HepG2 (cell line): ENCODE data around the gene SEPHS2. TPM values are rescaled to one million over a fixed set of nuclear protein-coding genes. Genes with fewer than 3 reads are reported as not detected.

ENCODE experiments used
- FOXA3 ChIP-seq: IDR thresholded peaks from 2 replicates; pipeline ENCODE4 v1.6.1; 2016; ENCODE audit warnings: missing genetic modification reagents, missing compliant biosample characterization
- HMGXB4 ChIP-seq, 2 experiments: sonication (generic) in 1 of 2; formaldehyde crosslinking in 1 of 2; IDR thresholded peaks; 2 replicates each; pipeline versions ENCODE4 v1.4.0 to v1.6.1; 2018 to 2020; ENCODE audit warnings: missing genetic modification reagents in 2 of 2, borderline replicate concordance in 1 of 2, low read depth in 1 of 2, mild to moderate bottlenecking in 1 of 2, missing biosample characterization in 1 of 2
- MXD4 ChIP-seq: IDR thresholded peaks from 2 replicates; pipeline ENCODE4 v1.6.1; 2016; ENCODE audit warnings: mild to moderate bottlenecking, missing biosample characterization, missing genetic modification reagents
- SKI ChIP-seq: fragments of 450-650 bp; IDR thresholded peaks from one replicate; pipeline ENCODE4 v1.6.1; 2018; ENCODE audit warnings: mild to moderate bottlenecking; ENCODE audit not compliant: partially characterized antibody
- ZC3H13 ChIP-seq: sonication (generic); formaldehyde crosslinking; IDR thresholded peaks from 2 replicates; pipeline ENCODE4 v1.8.1; 2023; ENCODE audit warnings: mild to moderate bottlenecking, missing genetic modification reagents, moderate library complexity
- ZFP90 ChIP-seq: sonication (generic); formaldehyde crosslinking; IDR thresholded peaks from 2 replicates; pipeline ENCODE4 v1.8.0; 2022; ENCODE audit warnings: missing genetic modification reagents, mild to moderate bottlenecking, inconsistent platforms, borderline replicate concordance
- ZNF276 ChIP-seq: sonication (generic); formaldehyde crosslinking; IDR thresholded peaks from 2 replicates; pipeline ENCODE4 v1.4.0; 2020; ENCODE audit warnings: mild to moderate bottlenecking, low read depth, missing genetic modification reagents
- ZNF749 ChIP-seq: sonication (generic); formaldehyde crosslinking; IDR thresholded peaks from 2 replicates; pipeline ENCODE4 v1.8.0; 2022; ENCODE audit warnings: mild to moderate bottlenecking, missing genetic modification reagents, moderate library complexity, borderline replicate concordance
- ZNF839 ChIP-seq: sonication (generic); formaldehyde crosslinking; IDR thresholded peaks from 2 replicates; pipeline ENCODE4 v1.4.0; 2020; ENCODE audit warnings: missing genetic modification reagents, mild to moderate bottlenecking, borderline replicate concordance
- polyA plus RNA-seq, 8 experiments: library from polyadenylated mRNA; depleted of rRNA in 3 of 8; stranded (reverse) in 7 of 8; unstranded in 1 of 8; fragments of >200 nt; fragmentation: Illumina TruSeq in 4 of 8; extraction: Trizol in 4 of 8; gene quantifications; 2 replicates each; pipeline versions ENCODE4 v1.2.1 to v1.2.3, GENCODE V29; 2011 to 2016; ENCODE audit warnings: low read depth in 4 of 8, missing spikeins in 1 of 8, mixed read lengths in 1 of 8; ENCODE audit not compliant: insufficient read depth in 1 of 8
- total RNA-seq, 5 experiments: library from RNA; depleted of rRNA; stranded (reverse); fragments of >200 nt; fragmentation: Illumina TruSeq; extraction: Trizol; gene quantifications; 2 replicates each; pipeline ENCODE4 v1.2.3, GENCODE V29; 2016; ENCODE audit warnings: low read depth in 1 of 5
- TF ChIP-seq, protein P1 (sequence below): sonication (generic); formaldehyde crosslinking; IDR thresholded peaks from 2 replicates; pipeline ENCODE4 v1.4.0; 2020; ENCODE audit warnings: mild to moderate bottlenecking, missing genetic modification reagents
- TF ChIP-seq, protein P2 (sequence below): sonication (generic); formaldehyde crosslinking; IDR thresholded peaks from 2 replicates; pipeline ENCODE4 v1.8.0; 2022; ENCODE audit warnings: mild to moderate bottlenecking, missing genetic modification reagents; ENCODE audit not compliant: insufficient replicate concordance

Gene SEPHS2
- total and polyA plus RNA-seq, 2 of the 13 experiments (the other 11 are each of a cell fraction or from before 2014, with no cell fraction given) = 20.7 to 127 TPM

- TF ChIP-seq, protein P1, sequence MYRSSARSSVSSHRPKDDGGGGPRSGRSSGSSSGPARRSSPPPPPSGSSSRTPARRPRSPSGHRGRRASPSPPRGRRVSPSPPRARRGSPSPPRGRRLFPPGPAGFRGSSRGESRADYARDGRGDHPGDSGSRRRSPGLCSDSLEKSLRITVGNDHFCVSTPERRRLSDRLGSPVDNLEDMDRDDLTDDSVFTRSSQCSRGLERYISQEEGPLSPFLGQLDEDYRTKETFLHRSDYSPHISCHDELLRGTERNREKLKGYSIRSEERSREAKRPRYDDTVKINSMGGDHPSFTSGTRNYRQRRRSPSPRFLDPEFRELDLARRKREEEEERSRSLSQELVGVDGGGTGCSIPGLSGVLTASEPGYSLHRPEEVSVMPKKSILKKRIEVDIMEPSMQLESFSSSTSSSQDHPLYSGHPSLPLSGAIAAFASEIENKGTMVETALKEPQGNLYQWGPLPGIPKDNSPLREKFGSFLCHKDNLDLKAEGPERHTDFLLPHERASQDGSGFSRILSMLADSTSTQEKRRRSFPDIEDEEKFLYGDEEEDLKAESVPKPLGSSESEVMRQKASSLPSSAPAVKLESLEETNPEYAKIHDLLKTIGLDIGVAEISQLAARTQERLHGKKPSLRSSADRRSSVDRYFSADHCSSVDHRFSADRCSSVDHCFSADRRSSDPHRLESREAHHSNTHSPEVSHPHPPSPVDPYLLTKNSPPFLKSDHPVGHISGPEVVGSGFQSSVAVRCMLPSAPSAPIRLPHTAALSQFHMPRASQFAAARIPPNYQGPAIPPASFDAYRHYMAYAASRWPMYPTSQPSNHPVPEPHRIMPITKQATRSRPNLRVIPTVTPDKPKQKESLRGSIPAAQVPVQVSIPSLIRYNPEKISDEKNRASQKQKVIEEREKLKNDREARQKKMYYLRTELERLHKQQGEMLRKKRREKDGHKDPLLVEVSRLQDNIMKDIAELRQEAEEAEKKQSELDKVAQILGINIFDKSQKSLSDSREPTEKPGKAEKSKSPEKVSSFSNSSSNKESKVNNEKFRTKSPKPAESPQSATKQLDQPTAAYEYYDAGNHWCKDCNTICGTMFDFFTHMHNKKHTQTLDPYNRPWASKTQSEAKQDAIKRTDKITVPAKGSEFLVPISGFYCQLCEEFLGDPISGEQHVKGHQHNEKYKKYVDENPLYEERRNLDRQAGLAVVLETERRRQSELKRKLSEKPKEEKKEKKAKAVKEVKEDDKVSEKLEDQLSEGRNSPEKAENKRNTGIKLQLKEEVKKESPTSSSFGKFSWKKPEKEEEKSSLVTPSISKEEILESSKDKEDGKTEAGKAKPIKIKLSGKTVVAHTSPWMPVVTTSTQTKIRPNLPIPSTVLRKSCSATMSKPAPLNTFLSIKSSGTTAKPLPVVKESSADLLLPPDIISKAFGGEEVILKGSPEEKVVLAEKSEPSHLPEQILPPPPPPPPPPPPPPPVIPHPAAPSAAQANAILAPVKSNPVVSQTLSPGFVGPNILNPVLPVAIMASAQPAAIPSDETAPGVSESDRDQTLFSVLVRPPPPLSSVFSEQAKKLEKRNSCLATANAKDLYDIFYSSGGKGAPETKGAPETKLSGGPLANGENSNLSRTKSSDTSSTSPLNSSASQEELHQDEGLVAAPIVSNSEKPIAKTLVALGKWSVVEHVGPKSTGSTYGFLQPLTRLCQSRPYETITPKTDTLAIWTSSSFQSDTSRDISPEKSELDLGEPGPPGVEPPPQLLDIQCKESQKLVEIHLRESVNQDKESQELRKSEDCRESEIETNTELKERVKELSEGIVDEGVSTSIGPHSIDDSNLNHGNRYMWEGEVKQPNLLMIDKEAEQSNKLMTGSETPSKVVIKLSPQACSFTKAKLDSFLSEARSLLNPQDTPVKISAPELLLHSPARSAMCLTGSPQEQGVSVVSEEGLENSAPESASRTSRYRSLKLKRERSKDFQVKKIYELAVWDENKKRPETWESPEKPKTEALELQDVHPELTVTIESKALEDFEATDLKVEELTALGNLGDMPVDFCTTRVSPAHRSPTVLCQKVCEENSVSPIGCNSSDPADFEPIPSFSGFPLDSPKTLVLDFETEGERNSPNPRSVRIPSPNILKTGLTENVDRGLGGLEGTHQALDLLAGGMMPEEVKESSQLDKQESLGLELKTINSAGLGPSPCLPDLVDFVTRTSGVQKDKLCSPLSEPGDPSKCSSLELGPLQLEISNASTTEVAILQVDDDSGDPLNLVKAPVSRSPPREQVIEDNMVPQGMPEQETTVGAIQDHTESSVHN (CRISPR knock-in tag) = 0 out of 2 replicates have a peak, but pooled peaks have one; percentile 54
- TF ChIP-seq ZNF276 (peak; percentile 91), ZNF839 (0 out of 2 replicates have a peak, but pooled peaks have one; percentile 16), ZC3H13 (CRISPR knock-in tag) (no peak), FOXA3 (peak; percentile 43), SKI (peak; percentile 91), MXD4 (CRISPR knock-in tag) (peak; percentile 76; the same call in 1 of the 2 replicates), HMGXB4 (CRISPR knock-in tag; IDR thresholded peaks at IDR 0.05; ENCODE audit: borderline replicate concordance in 1 of 2, low read depth in 1 of 2) (peak; percentile 71 to 93), ZNF749 (CRISPR knock-in tag) (no peak), ZFP90 (CRISPR knock-in tag) (no peak)
- TF ChIP-seq, protein P2, sequence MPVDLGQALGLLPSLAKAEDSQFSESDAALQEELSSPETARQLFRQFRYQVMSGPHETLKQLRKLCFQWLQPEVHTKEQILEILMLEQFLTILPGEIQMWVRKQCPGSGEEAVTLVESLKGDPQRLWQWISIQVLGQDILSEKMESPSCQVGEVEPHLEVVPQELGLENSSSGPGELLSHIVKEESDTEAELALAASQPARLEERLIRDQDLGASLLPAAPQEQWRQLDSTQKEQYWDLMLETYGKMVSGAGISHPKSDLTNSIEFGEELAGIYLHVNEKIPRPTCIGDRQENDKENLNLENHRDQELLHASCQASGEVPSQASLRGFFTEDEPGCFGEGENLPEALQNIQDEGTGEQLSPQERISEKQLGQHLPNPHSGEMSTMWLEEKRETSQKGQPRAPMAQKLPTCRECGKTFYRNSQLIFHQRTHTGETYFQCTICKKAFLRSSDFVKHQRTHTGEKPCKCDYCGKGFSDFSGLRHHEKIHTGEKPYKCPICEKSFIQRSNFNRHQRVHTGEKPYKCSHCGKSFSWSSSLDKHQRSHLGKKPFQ (CRISPR knock-in tag) = peak; percentile 20
These were observed 50.3 kb downstream of the SEPHS2 start, which contains the start of gene ZNF48 (continued) for GRCh38 chr16:30395155-30395991.
